ENCODE data around the gene IL4I1.

- TF ChIP-seq, protein P1, sequence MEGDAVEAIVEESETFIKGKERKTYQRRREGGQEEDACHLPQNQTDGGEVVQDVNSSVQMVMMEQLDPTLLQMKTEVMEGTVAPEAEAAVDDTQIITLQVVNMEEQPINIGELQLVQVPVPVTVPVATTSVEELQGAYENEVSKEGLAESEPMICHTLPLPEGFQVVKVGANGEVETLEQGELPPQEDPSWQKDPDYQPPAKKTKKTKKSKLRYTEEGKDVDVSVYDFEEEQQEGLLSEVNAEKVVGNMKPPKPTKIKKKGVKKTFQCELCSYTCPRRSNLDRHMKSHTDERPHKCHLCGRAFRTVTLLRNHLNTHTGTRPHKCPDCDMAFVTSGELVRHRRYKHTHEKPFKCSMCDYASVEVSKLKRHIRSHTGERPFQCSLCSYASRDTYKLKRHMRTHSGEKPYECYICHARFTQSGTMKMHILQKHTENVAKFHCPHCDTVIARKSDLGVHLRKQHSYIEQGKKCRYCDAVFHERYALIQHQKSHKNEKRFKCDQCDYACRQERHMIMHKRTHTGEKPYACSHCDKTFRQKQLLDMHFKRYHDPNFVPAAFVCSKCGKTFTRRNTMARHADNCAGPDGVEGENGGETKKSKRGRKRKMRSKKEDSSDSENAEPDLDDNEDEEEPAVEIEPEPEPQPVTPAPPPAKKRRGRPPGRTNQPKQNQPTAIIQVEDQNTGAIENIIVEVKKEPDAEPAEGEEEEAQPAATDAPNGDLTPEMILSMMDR (IDR thresholded peaks at IDR 0.05 in 8 of 11, conservative IDR thresholded peaks at IDR 0.05 in 3 of 11), result no peak
- TF ChIP-seq POLR2A (IDR thresholded peaks at IDR 0.05), result no peak
- TF ChIP-seq POLR2AphosphoS5 (IDR thresholded peaks at IDR 0.05), result no peak
Observed at GRCh38 chr19:49871349-49871985, 25.2 kb downstream of the IL4I1 start.
